RWPE2 (cell line): ENCODE results near the gene PIP5KL1.

ENCODE experiments used
- ATAC-seq: fragments of 200-7000 bp; cut with Tn5 transposase; 3 replicates; pipeline ENCODE4 v1.9.1; 2021; ENCODE audit warnings: low read depth
- DNase-seq: peaks from one replicate; pipeline ENCODE4 v3.0.0-alpha.2; 2020; ENCODE audit warnings: low spot score
- H3K27ac ChIP-seq: fragments of 450-650 bp; 2 replicates; pipeline ENCODE4 v1.5.1; 2017; ENCODE audit warnings: mild to moderate bottlenecking; ENCODE audit not compliant: poor library complexity, severe bottlenecking
- H3K27me3 ChIP-seq: fragments of 250-450 bp; sonication (Bioruptor Pico); 2 replicates; pipeline ENCODE4 v1.5.1; 2021; ENCODE audit warnings: mild to moderate bottlenecking, moderate library complexity; ENCODE audit not compliant: insufficient read depth, poor library complexity, severe bottlenecking
- H3K36me3 ChIP-seq: fragments of 250-450 bp; sonication (Bioruptor Pico); 2 replicates; pipeline ENCODE4 v1.5.1; 2020; ENCODE audit warnings: low read depth, mild to moderate bottlenecking, moderate library complexity
- H3K4me1 ChIP-seq: fragments of 250-450 bp; sonication (Bioruptor Pico); 2 replicates; pipeline ENCODE4 v1.5.1; 2021; ENCODE audit warnings: mild to moderate bottlenecking, moderate library complexity; ENCODE audit not compliant: insufficient read depth, poor library complexity, severe bottlenecking
- H3K4me3 ChIP-seq: fragments of 250-450 bp; sonication (Bioruptor Pico); 2 replicates; pipeline ENCODE4 v1.5.1; 2021; ENCODE audit warnings: mild to moderate bottlenecking, moderate library complexity; ENCODE audit not compliant: severe bottlenecking
- H3K9me3 ChIP-seq: fragments of 250-450 bp; sonication (Bioruptor Pico); 2 replicates; pipeline ENCODE4 v1.5.1; 2021; ENCODE audit warnings: mild to moderate bottlenecking, moderate library complexity; ENCODE audit not compliant: severe bottlenecking
- TF ChIP-seq, protein P1 (sequence below): fragments of 450-650 bp; IDR thresholded peaks from one replicate; pipeline ENCODE4 v1.5.1; 2017; ENCODE audit warnings: mild to moderate bottlenecking, moderate library complexity; ENCODE audit not compliant: poor library complexity, severe bottlenecking

PIP5KL1 gene

DNA sequence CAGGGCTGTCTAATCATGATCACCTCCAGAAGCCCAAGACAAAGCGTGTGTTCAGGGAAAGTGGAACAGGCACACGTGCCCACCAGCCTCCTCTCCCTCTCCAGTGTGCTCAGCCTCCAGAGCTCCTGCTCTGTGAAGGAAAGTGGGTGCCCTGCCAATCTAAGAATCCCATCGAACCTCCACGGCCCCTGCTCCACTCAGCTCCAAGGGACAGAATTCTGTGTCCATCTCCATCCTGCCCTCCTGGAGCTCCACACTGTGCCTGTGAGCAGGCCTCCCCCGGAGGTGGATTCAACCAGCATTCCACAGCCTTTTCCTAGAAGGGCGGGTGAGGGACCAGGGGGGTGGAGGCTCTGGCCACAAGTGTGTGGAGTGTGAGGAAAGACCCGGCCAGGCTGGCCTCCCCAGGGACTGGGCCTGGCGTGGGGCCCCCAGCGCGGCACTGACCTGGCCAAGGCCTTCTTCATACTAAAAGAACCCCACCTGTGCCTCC is 44.2 kb upstream of the PIP5KL1 start:
- Histone ChIP-seq H3K36me3 (no peaks in the 10 kb centered on the region), H3K27ac (no peak overlapping the region), H3K4me3 (no peak overlapping the region), H3K4me1 (peaks cover 8% of the 10 kb centered on the region), H3K27me3 (no peaks in the 10 kb centered on the region), H3K9me3 (no peaks in the 10 kb centered on the region)
- no peak for ATAC-seq
- no peak for DNase-seq
- TF ChIP-seq, protein P1, sequence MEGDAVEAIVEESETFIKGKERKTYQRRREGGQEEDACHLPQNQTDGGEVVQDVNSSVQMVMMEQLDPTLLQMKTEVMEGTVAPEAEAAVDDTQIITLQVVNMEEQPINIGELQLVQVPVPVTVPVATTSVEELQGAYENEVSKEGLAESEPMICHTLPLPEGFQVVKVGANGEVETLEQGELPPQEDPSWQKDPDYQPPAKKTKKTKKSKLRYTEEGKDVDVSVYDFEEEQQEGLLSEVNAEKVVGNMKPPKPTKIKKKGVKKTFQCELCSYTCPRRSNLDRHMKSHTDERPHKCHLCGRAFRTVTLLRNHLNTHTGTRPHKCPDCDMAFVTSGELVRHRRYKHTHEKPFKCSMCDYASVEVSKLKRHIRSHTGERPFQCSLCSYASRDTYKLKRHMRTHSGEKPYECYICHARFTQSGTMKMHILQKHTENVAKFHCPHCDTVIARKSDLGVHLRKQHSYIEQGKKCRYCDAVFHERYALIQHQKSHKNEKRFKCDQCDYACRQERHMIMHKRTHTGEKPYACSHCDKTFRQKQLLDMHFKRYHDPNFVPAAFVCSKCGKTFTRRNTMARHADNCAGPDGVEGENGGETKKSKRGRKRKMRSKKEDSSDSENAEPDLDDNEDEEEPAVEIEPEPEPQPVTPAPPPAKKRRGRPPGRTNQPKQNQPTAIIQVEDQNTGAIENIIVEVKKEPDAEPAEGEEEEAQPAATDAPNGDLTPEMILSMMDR, result no peak

- Histone ChIP-seq H3K27me3 (no peaks in the 10 kb centered on the region), H3K27ac (no peak overlapping the region), H3K9me3 (no peaks in the 10 kb centered on the region), H3K4me3 (no peak overlapping the region), H3K4me1 (peaks cover 12% of the 10 kb centered on the region), H3K36me3 (no peaks in the 10 kb centered on the region)
- no peak for DNase-seq
- ATAC-seq, result no peak
- TF ChIP-seq, protein P1, result no peak
These were observed 43.6 kb upstream of the PIP5KL1 start for GRCh38 chr9:127974001-127974768.

- no peak for DNase-seq
- ATAC-seq, result no peak
- TF ChIP-seq, protein P1, result no peak
- no peaks in the 10 kb centered on the region for H3K36me3 ChIP-seq
- no peaks in the 10 kb centered on the region for H3K27me3 ChIP-seq
- H3K27ac ChIP-seq, result no peak overlapping the region
- no peak overlapping the region for H3K4me3 ChIP-seq
- H3K9me3 ChIP-seq, result no peaks in the 10 kb centered on the region
- H3K4me1 ChIP-seq, result peaks cover 20% of the 10 kb centered on the region
These were observed 42.8 kb upstream of the PIP5KL1 start for GRCh38 chr9:127973169-127974000.

GRCh38 chr9:127972236-127972871 is 41.8 kb upstream of the PIP5KL1 start:
- Histone ChIP-seq H3K9me3 (no peaks in the 10 kb centered on the region), H3K4me1 (peaks cover 26% of the 10 kb centered on the region), H3K27me3 (no peaks in the 10 kb centered on the region), H3K27ac (no peak overlapping the region), H3K36me3 (no peaks in the 10 kb centered on the region), H3K4me3 (no peak overlapping the region)
- ATAC-seq (no peak), DNase-seq (no peak)
- TF ChIP-seq, protein P1, result no peak
